AG09309 (cell line): ENCODE results near the gene UTP14A.

Source experiments
- DNase-seq: peaks from one replicate; pipeline ENCODE4 v3.0.0-alpha.2; 2010; ENCODE audit warnings: low read depth
- H3K4me3 ChIP-seq: 2 replicates; pipeline ENCODE4 v1.5.1; 2011; ENCODE audit warnings: mild to moderate bottlenecking, low read depth, low read length, moderate library complexity; ENCODE audit not compliant: control insufficient read depth
- TF ChIP-seq, protein P1 (sequence below): IDR thresholded peaks from 2 replicates; pipeline ENCODE4 v1.5.1; 2011; ENCODE audit warnings: mild to moderate bottlenecking, low read depth, low read length, inconsistent platforms; ENCODE audit not compliant: insufficient read depth, control insufficient read depth; ENCODE audit errors: missing control alignments

Gene UTP14A

DNA sequence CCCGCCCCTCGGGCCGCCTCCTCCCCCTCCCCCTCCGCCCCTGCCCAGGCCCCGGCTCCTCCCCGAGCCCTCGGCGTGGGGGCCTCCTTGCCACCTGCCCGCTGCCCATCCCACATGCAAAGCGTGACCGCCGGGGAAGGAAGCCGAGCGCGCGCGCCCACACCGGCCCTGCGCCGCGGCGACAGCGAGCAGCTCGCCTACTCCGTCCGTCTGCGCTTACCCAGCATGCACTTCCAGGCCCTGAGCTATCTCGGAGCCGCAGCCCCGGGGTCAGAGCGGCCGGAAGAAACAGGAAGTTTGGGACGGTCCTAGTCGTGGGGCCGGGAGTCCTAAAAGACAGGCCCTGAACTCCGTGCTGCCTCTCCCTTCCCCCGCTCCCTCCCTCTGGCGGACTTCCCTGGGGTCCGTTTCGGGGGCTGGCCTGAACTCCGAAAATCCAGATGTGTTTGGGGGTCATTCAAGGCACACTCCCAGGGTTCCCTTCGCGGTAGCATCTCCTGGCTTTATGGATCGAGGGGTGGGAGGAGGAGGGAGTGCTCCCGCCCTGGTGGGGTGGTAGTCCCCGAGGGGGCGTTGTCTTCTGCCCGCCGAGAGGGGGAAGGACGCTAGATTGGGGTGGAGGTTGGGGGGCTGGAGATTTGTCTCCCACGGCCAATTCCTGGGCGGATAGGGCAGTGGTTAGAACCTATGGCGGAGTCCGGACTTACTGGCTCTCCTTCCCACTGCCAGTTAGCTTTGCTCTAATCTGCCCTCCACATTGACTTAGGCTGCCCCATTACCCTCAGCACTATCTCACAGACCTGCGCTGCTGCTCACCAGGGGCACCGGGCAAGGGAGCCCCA, 51.5 kb downstream of the UTP14A start:
- TF ChIP-seq, protein P1, sequence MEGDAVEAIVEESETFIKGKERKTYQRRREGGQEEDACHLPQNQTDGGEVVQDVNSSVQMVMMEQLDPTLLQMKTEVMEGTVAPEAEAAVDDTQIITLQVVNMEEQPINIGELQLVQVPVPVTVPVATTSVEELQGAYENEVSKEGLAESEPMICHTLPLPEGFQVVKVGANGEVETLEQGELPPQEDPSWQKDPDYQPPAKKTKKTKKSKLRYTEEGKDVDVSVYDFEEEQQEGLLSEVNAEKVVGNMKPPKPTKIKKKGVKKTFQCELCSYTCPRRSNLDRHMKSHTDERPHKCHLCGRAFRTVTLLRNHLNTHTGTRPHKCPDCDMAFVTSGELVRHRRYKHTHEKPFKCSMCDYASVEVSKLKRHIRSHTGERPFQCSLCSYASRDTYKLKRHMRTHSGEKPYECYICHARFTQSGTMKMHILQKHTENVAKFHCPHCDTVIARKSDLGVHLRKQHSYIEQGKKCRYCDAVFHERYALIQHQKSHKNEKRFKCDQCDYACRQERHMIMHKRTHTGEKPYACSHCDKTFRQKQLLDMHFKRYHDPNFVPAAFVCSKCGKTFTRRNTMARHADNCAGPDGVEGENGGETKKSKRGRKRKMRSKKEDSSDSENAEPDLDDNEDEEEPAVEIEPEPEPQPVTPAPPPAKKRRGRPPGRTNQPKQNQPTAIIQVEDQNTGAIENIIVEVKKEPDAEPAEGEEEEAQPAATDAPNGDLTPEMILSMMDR, result no peak
- H3K4me3 ChIP-seq, result peak overlapping the region; percentile 37
- no peak for DNase-seq

DNA sequence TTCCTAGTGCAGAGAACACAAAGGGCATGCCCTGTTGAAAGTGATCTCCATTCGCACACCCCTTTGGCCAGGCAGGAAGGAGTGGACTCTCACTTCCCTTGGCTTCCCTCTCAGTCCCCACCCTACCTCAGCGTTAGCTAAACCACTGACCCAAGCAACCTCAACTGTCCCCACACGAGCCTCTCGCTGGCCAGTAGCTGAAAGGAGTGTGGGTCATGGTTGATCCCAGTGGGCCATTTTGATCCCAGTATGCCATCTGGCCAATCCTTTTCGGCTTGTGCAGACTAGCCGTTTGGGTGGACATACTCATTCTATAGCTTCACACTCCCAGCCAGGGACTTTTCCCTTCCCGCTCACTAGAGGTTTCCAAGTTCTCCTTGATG, 52.1 kb downstream of the UTP14A start:
- no peak for DNase-seq
- no peak overlapping the region for H3K4me3 ChIP-seq
- TF ChIP-seq, protein P1, result no peak

DNA sequence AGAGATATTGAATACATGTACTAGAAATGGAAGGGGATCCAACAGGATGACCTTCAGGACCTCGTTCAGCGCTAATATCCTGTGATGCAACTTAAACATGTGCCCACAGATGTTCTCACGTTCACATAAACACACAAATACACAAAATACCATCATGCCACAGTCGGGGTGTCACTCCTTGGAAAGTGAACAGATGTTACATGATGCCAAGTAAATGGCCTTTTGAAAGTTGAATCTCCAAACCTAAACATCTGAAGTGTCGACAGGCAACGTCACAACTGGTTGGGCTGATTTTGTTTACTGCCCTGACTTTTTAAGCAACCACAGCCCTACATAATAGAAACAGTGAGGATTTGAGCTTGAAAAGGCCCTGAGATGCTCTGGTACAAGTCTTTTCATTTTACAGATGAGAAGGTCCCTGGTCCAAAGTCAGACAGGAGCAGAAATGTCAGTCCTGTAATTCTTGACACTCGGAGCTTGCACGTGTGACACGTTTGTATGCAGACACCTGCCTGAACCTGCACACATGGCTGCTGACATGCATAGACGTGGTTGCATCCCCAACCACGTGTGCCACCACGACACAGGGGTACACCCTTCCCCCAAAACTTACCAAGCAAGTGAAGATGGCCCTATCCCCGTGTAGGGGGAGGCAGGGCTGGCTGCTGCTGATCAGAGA, 53.0 kb downstream of the UTP14A start:
- DNase-seq, result no peak
- no peak overlapping the region for H3K4me3 ChIP-seq
- TF ChIP-seq, protein P1, result no peak

DNA sequence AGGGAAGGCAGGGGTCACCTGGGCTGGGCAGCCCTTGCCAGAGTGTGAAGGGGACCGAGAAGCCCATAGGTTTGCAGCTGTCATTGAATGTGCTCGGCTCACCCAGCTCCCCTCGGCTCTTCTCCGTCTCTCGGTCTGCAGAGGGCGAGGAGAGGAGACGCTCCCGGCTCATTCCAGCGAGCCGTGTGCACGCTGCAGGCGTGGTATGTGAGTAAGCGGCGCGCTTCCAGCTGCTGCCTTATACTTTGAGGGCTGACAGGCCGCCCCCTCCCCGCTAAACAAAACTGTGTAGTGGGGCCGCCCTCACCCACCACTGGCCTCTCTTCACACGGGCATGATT, 53.5 kb downstream of the UTP14A start:
- DNase-seq, result no peak
- H3K4me3 ChIP-seq, result no peak overlapping the region
- TF ChIP-seq, protein P1, result no peak

DNA sequence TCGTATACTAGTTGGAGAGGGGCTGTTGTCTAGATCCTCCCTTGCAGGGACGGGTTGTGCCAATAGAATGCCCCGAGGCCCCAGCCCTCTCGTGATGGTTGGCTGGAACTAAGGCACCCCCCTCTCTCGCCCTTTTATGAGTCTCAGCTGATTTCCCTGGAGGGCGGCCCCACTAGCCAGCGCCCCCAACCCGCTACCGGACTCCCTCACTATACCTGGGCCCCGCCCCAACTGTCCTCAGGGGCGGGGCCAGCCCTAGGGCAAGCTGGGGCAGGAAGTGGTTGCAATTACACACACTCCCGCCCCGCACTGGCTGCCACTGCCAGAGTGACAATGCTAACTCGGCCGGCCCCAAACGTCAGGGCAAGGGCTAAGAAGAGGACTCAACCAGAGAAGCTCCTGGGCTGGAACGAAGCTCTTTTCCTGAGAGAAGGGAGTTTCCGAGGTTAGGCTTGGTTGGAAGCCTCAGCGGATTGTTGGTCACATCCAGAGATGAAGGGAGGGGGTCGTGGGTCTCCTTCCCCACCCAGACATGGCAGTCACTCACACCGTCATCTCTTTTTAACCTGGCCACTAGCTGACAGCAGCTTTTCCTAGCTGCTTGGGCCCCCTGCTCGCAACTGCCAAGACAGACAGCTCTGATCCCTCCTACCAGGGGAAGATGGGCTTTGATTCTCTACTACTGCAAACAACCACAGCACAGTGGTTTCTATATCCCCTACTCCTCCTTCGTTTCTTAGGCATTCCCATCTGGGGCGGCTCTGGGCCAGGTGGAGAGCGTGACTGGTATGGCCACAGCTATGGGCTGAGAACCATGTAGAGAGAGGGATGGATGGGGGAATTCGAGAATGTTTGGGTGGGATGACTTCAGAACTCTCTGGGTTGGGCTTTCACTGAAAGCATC, 55.5 kb downstream of the UTP14A start:
- TF ChIP-seq, protein P1, result no peak
- DNase-seq, result no peak
- no peak overlapping the region for H3K4me3 ChIP-seq

DNA sequence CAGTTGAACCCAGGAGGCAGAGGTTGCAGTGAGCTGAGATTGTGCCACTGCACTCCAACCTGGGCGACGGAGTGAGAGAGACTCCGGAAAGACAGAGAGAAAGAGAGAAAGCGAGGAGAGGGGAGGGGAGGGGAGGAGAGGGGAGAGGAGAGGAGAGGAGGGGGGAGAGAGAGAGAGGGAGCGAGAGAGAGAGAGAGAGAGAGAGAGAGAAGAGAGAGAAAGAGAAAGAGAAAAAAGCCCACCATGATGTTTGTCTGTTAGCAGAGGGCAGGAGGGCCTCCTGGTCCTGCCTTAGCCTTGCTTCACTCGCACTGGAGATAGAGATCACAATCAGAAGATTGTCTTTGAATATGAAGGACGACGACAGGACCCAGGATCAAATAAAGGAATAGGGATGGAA, 57.8 kb downstream of the UTP14A start:
- DNase-seq, result no peak
- no peak overlapping the region for H3K4me3 ChIP-seq
- TF ChIP-seq, protein P1, result no peak
